Breast epithelium (tissue), 4 donors: ENCODE results near the gene CCDC102B. TPM values are rescaled to one million over a fixed set of nuclear protein-coding genes. Genes with fewer than 3 reads are reported as not detected.

Source experiments
- DNase-seq, 2 donors: peaks; one replicate each; pipeline ENCODE4 v3.0.0-alpha.2; 2019; ENCODE audit warnings: low spot score in 2 of 2
- H3K27ac ChIP-seq, 2 donors: fragments of 200-600 bp; sonication (generic) in 1 of 2; one replicate each; pipeline ENCODE4 v1.5.1; 2016 to 2019; ENCODE audit warnings: mild to moderate bottlenecking in 1 of 2
- H3K27me3 ChIP-seq, 2 donors: fragments of 200-600 bp; sonication (generic) in 1 of 2; one replicate each; pipeline versions ENCODE4 v1.5.1 to v1.6.0; 2017 to 2019; ENCODE audit warnings: control low read depth in 1 of 2, mild to moderate bottlenecking in 1 of 2
- H3K36me3 ChIP-seq: fragments of 200-600 bp; one replicate; pipeline ENCODE4 v1.5.1; 2019
- H3K4me1 ChIP-seq, 2 donors: fragments of 200-600 bp; sonication (generic); one replicate each; pipeline ENCODE4 v1.5.1; 2016 to 2019; ENCODE audit warnings: control low read depth in 1 of 2
- H3K4me3 ChIP-seq, 3 donors: fragments of 200-600 bp; sonication (generic); 1 replicate in 2 of 3; 2 replicates in 1 of 3; pipeline ENCODE4 v1.5.1; 2016 to 2019; ENCODE audit warnings: mild to moderate bottlenecking in 3 of 3, moderate library complexity in 2 of 3
- H3K9me3 ChIP-seq, 2 donors: fragments of 200-600 bp; sonication (generic) in 1 of 2; one replicate each; pipeline ENCODE4 v1.5.1; 2016 to 2019; ENCODE audit warnings: control low read depth in 1 of 2
- CTCF ChIP-seq, 3 donors: fragments of 450-650 bp; IDR thresholded peaks; one replicate each; pipeline ENCODE4 v1.5.1; 2016 to 2017; ENCODE audit warnings: antibody characterized with exemption in 3 of 3, mild to moderate bottlenecking in 3 of 3, moderate library complexity in 3 of 3
- POLR2A ChIP-seq: fragments of 450-650 bp; IDR thresholded peaks from one replicate; pipeline ENCODE4 v1.6.1; 2016; ENCODE audit warnings: antibody characterized with exemption, mild to moderate bottlenecking, moderate library complexity
- POLR2AphosphoS5 ChIP-seq, 3 donors: sonication (generic); formaldehyde crosslinking; IDR thresholded peaks; one replicate each; pipeline ENCODE4 v1.6.1; 2017; ENCODE audit warnings: antibody characterized with exemption in 3 of 3
- intact Hi-C: fragments of 100-400 bp; cut with DNase I; formaldehyde crosslinking; loops from one replicate; pipeline ENCODE4 v1.15.1; 2023; ENCODE audit warnings: low total_unique reads
- total RNA-seq, 3 donors: library from RNA; depleted of rRNA; stranded (reverse); fragments of >200 nt; gene quantifications; one replicate each; pipeline ENCODE4 v1.1.0, GENCODE V29; 2016

The CCDC102B gene
- total RNA-seq, 3 donors from 2014 or later: 5.3 to 9.1 (median 7.2) TPM

- Histone ChIP-seq H3K9me3 (no peaks in the 10 kb centered on the region), H3K4me1 (no peaks in the 10 kb centered on the region), H3K27me3 (no peaks in the 10 kb centered on the region), H3K27ac (peak overlapping the region in 1 of 2 donors; percentile 69), H3K4me3 (no peak overlapping the region), H3K36me3 (no peaks in the 10 kb centered on the region)
- intact Hi-C loops: loop anchor here (5.0 kb wide), 1 partner anchor 524 kb away; no protein-coding TSS in a partner anchor
- DNase-seq: no peak
- TF ChIP-seq POLR2AphosphoS5 (IDR thresholded peaks at IDR 0.05) (no peak), POLR2A (no peak), CTCF (IDR thresholded peaks at IDR 0.05) (no peak)
These were observed 40.0 kb downstream of the CCDC102B start for GRCh38 chr18:68837665-68838451.

GRCh38 chr18:68839701-68840100 lies 41.8 kb downstream of the CCDC102B start:
- no peaks in the 10 kb centered on the region for H3K27me3 ChIP-seq
- no peaks in the 10 kb centered on the region for H3K4me1 ChIP-seq
- no peak for DNase-seq
- no peaks in the 10 kb centered on the region for H3K36me3 ChIP-seq
- no peak overlapping the region for H3K4me3 ChIP-seq
- TF ChIP-seq POLR2AphosphoS5 (IDR thresholded peaks at IDR 0.05): no peak
- no peak for TF ChIP-seq POLR2A
- no peak for TF ChIP-seq CTCF (IDR thresholded peaks at IDR 0.05)
- intact Hi-C loops: loop anchor here (5.0 kb wide), 1 partner anchor 523 kb away; no protein-coding TSS in a partner anchor
- H3K27ac ChIP-seq: no peak overlapping the region
- H3K9me3 ChIP-seq: no peaks in the 10 kb centered on the region

DNA sequence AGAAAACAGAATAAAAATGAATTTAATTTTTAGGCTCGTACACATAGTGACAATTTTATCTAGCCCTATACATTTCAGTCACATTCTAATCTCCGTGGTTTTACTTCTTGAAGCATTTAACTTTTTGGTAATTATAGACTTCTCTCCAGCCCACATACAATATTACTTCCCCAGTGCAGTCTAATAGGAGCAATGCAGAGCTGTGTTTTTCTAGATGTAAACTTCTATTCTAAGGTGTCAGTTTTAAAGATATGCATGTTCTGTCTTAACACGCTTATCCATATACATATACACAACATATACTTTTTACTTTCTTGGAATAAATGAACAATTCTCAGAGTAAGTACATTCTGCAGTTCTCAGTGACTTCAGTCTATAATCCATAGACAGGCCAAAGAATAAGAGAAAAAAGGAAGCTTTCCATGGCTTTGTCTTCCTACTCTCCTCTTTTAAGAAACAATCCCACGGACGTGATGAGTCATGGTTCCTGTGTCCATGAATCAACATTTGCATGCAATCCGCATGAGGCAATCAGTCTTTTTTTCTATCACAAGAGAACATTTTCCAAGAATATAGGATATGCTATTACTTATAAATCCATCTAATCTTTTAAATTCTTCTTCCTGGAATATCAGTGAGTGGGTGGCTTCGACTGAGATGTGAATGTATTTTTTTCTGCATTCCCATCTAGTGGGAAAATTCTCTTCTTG lies 42.8 kb downstream of the CCDC102B start:
- intact Hi-C loops: no loop called here
- Histone ChIP-seq H3K4me1 (no peaks in the 10 kb centered on the region), H3K27me3 (no peaks in the 10 kb centered on the region), H3K4me3 (no peak overlapping the region), H3K27ac (no peak overlapping the region), H3K36me3 (no peaks in the 10 kb centered on the region), H3K9me3 (no peaks in the 10 kb centered on the region)
- TF ChIP-seq POLR2A (no peak), POLR2AphosphoS5 (IDR thresholded peaks at IDR 0.05) (no peak), CTCF (IDR thresholded peaks at IDR 0.05) (no peak)
- no peak for DNase-seq

GRCh38 chr18:68841301-68841700 lies 43.4 kb downstream of the CCDC102B start:
- Histone ChIP-seq H3K27ac (no peak overlapping the region), H3K4me3 (no peak overlapping the region), H3K27me3 (no peaks in the 10 kb centered on the region), H3K4me1 (no peaks in the 10 kb centered on the region), H3K9me3 (no peaks in the 10 kb centered on the region), H3K36me3 (no peaks in the 10 kb centered on the region)
- TF ChIP-seq POLR2AphosphoS5 (IDR thresholded peaks at IDR 0.05) (no peak), POLR2A (no peak), CTCF (IDR thresholded peaks at IDR 0.05) (no peak)
- intact Hi-C loops: no loop called here
- no peak for DNase-seq

- Histone ChIP-seq H3K4me3 (no peak overlapping the region), H3K27me3 (no peaks in the 10 kb centered on the region), H3K9me3 (no peaks in the 10 kb centered on the region), H3K4me1 (no peaks in the 10 kb centered on the region), H3K27ac (no peak overlapping the region), H3K36me3 (no peaks in the 10 kb centered on the region)
- intact Hi-C loops: no loop called here
- no peak for TF ChIP-seq POLR2A
- no peak for TF ChIP-seq CTCF (IDR thresholded peaks at IDR 0.05)
- no peak for TF ChIP-seq POLR2AphosphoS5 (IDR thresholded peaks at IDR 0.05)
- DNase-seq: no peak
These were observed 45.1 kb downstream of the CCDC102B start for GRCh38 chr18:68842951-68843350.
